Ovary (tissue), 3 donors: ENCODE measurements around the gene NSD1.

Experiments used
- EP300 ChIP-seq: sonication (generic); formaldehyde crosslinking; IDR thresholded peaks from one replicate; pipeline ENCODE4 v1.6.1; 2017; ENCODE audit warnings: antibody characterized with exemption
- POLR2A ChIP-seq: fragments of 450-650 bp; IDR thresholded peaks from one replicate; pipeline ENCODE4 v1.6.1; 2017; ENCODE audit warnings: antibody characterized with exemption, mild to moderate bottlenecking, moderate library complexity
- TF ChIP-seq, protein P1 (sequence below), 3 donors: fragments of 450-650 bp in 2 of 3; fragments of 200-600 bp in 1 of 3; IDR thresholded peaks; one replicate each; pipeline versions ENCODE4 v1.5.1 to v1.8.0; 2016 to 2022; ENCODE audit warnings: antibody characterized with exemption in 3 of 3, mild to moderate bottlenecking in 1 of 3
- donor health status: DM: no; HTN: no; CAD: no.

GRCh38 chr5:177095088-177095669, 38.4 kb upstream of the NSD1 start:
- TF ChIP-seq, protein P1, sequence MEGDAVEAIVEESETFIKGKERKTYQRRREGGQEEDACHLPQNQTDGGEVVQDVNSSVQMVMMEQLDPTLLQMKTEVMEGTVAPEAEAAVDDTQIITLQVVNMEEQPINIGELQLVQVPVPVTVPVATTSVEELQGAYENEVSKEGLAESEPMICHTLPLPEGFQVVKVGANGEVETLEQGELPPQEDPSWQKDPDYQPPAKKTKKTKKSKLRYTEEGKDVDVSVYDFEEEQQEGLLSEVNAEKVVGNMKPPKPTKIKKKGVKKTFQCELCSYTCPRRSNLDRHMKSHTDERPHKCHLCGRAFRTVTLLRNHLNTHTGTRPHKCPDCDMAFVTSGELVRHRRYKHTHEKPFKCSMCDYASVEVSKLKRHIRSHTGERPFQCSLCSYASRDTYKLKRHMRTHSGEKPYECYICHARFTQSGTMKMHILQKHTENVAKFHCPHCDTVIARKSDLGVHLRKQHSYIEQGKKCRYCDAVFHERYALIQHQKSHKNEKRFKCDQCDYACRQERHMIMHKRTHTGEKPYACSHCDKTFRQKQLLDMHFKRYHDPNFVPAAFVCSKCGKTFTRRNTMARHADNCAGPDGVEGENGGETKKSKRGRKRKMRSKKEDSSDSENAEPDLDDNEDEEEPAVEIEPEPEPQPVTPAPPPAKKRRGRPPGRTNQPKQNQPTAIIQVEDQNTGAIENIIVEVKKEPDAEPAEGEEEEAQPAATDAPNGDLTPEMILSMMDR (IDR thresholded peaks at IDR 0.05) = no peak
- TF ChIP-seq POLR2A = no peak
- TF ChIP-seq EP300 = no peak
